ENCODE measurements around the gene ATG4D. TPM values are rescaled to one million over a fixed set of nuclear protein-coding genes. Genes with fewer than 3 reads are reported as not detected.
"Not testable (repeated sequence)": the region's sequence is repeated elsewhere in the genome, so short reads cannot be mapped to it uniquely, and the experiment has no call there.

The ATG4D gene
- total and polyA plus RNA-seq, 8 donors = 19.3 to 27.4 (median 23.1) TPM

- Histone ChIP-seq H3K27me3 (peaks cover 0 to 21% of the 10 kb centered on the region in 2 donors), H3K27ac (no peak overlapping the region), H3K9me3 (peaks cover 0 to 2% of the 10 kb centered on the region in 2 donors), H3K4me3 (no peak overlapping the region), H3K4me1 (peaks cover 0 to 7% of the 10 kb centered on the region in 2 donors), H3K36me3 (no peaks in the 10 kb centered on the region)
- no peak for TF ChIP-seq CTCF (IDR thresholded peaks at IDR 0.05)
- ATAC-seq (no peak), DNase-seq (no peak)
- intact Hi-C loops (cut with DNase I) = no loop called here
Measured at GRCh38 chr19:10535613-10536012, 8.1 kb upstream of the ATG4D start.

- intact Hi-C loops (cut with DNase I) = no loop called here
- no peaks in the 10 kb centered on the region for H3K36me3 ChIP-seq
- H3K9me3 ChIP-seq = peaks cover 0 to under 1% of the 10 kb centered on the region in 2 donors
- peaks cover 0 to 14% of the 10 kb centered on the region in 2 donors for H3K4me1 ChIP-seq
- ATAC-seq (no peak), DNase-seq (no peak)
- no peak overlapping the region for H3K4me3 ChIP-seq
- no peak for TF ChIP-seq CTCF (IDR thresholded peaks at IDR 0.05)
- no peak overlapping the region for H3K27ac ChIP-seq
- peaks cover 0 to 21% of the 10 kb centered on the region in 2 donors for H3K27me3 ChIP-seq
Measured at GRCh38 chr19:10537668-10538067, 6.0 kb upstream of the ATG4D start.

GRCh38 chr19:10538204-10538983, 5.3 kb upstream of the ATG4D start:
- ATAC-seq (no peak), DNase-seq (no peak)
- intact Hi-C loops (cut with DNase I) = no loop called here
- Histone ChIP-seq H3K36me3 (no peaks in the 10 kb centered on the region), H3K27me3 (peaks cover 0 to 21% of the 10 kb centered on the region in 2 donors), H3K9me3 (no peaks in the 10 kb centered on the region), H3K4me1 (peaks cover 0 to 21% of the 10 kb centered on the region in 2 donors), H3K4me3 (no peak overlapping the region), H3K27ac (no peak overlapping the region)
- TF ChIP-seq CTCF (IDR thresholded peaks at IDR 0.05) = no peak

GRCh38 chr19:10539016-10539415, 4.7 kb upstream of the ATG4D start:
- Histone ChIP-seq H3K27me3 (peaks cover 0 to 21% of the 10 kb centered on the region in 2 donors), H3K4me1 (peaks cover 0 to 23% of the 10 kb centered on the region in 2 donors)
- intact Hi-C loops (cut with DNase I); DNase-seq; ATAC-seq; H3K36me3 ChIP-seq; H3K9me3 ChIP-seq; H3K27ac ChIP-seq; H3K4me3 ChIP-seq: not testable (repeated sequence)

GRCh38 chr19:10543059-10543419, 665 bp upstream of the ATG4D start:
- no peak overlapping the region for H3K27ac ChIP-seq
- peak; percentile 1 for ATAC-seq
- TF ChIP-seq CTCF (IDR thresholded peaks at IDR 0.05) = no peak

More at GRCh38 chr19:10543059-10543419, 665 bp upstream of the ATG4D start:
- peaks cover 0 to 12% of the 10 kb centered on the region in 2 donors for H3K27me3 ChIP-seq
- H3K9me3 ChIP-seq = no peaks in the 10 kb centered on the region
- DNase-seq = no peak
- H3K4me3 ChIP-seq = peak overlapping the region in 1 of 2 donors; percentile 92
- intact Hi-C loops (cut with DNase I) = no loop called here
- peaks cover 0 to 17% of the 10 kb centered on the region in 2 donors for H3K36me3 ChIP-seq
- H3K4me1 ChIP-seq = peaks cover 7 to 41% of the 10 kb centered on the region in 2 donors

Measured in left lung (tissue), 10 donors.